GM12878 (cell line): Measurements from ENCODE around the gene NRG3. TPM values are rescaled to one million over a fixed set of nuclear protein-coding genes. Genes with fewer than 3 reads are reported as not detected.

Experiments used
- ATAC-seq: fragments of 200-7000 bp; cut with Tn5 transposase; 3 replicates; pipeline ENCODE4 v1.9.1; 2020; ENCODE audit warnings: mild to moderate bottlenecking, moderate library complexity
- BruUV-seq: library from RNA; stranded (reverse); fragments of 400-500 nt; replicated peaks from 2 replicates; lab custom pipeline; 2021; lab: Mats Ljungman, UMichigan
- CTCF ChIA-PET: fragments of 300-600 bp; sonication (Branson Sonifier 250); formaldehyde crosslinking; extraction: SDS; loops from one replicate; lab custom pipeline; 2021; ENCODE audit warnings: inconsistent platforms; lab: Yijun Ruan, JAX
- POLR2A ChIA-PET: fragments of 350-600 bp; formaldehyde crosslinking; extraction: SDS; loops from one replicate; lab custom pipeline; 2021; ENCODE audit warnings: inconsistent platforms; lab: Charles Lee
- RAD21 ChIA-PET: fragments of 300-600 bp; sonication (Branson Sonifier 250); formaldehyde crosslinking; loops from one replicate; lab custom pipeline; 2023; ENCODE audit warnings: antibody characterized with exemption; ENCODE audit not compliant: unreplicated experiment; lab: Charles Lee
- SMC1A ChIA-PET: fragments of 300-600 bp; sonication (Branson Sonifier 250); formaldehyde crosslinking; loops from one replicate; lab custom pipeline; 2023; ENCODE audit not compliant: unreplicated experiment, uncharacterized antibody; lab: Charles Lee
- DNase-seq: peaks from one replicate; pipeline ENCODE4 v3.0.0-alpha.2; 2011; ENCODE audit warnings: low read depth, low spot score
- FAIRE-seq: peaks from 3 replicates; lab custom pipeline; 2011; peaks lifted over from hg19 to GRCh38; lab: Jason Lieb, UNC
- H2AFZ ChIP-seq: 2 replicates; pipeline ENCODE4 v1.6.0; 2011; ENCODE audit warnings: low read depth, low read length, control low read depth; ENCODE audit not compliant: control insufficient read depth
- H3K27ac ChIP-seq: 2 replicates; pipeline ENCODE4 v1.5.1; 2011; ENCODE audit warnings: control low read depth; ENCODE audit not compliant: control insufficient read depth, insufficient read depth
- H3K27me3 ChIP-seq, 2 experiments: replicated peaks in 1 of 2; 2 replicates each; pipeline versions ENCODE4 v1.6.0 to v1.6.1; 2011; ENCODE audit warnings: low read length in 1 of 2; ENCODE audit not compliant: control insufficient read depth in 2 of 2, insufficient read depth in 2 of 2
- H3K36me3 ChIP-seq, 2 experiments: 2 replicates each; pipeline ENCODE4 v1.5.1; 2011; ENCODE audit warnings: low read length in 1 of 2; ENCODE audit not compliant: control insufficient read depth in 2 of 2, insufficient read depth in 2 of 2
- H3K4me1 ChIP-seq: 2 replicates; pipeline ENCODE4 v1.6.1; 2011; ENCODE audit warnings: mild to moderate bottlenecking, low read length, moderate library complexity, mixed read lengths; ENCODE audit not compliant: control insufficient read depth, insufficient read depth
- H3K4me2 ChIP-seq: 2 replicates; pipeline ENCODE4 v1.6.0; 2011; ENCODE audit warnings: control low read depth; ENCODE audit not compliant: control insufficient read depth, insufficient read depth
- H3K4me3 ChIP-seq: fragments of 200-600 bp; sonication (generic); 2 replicates; pipeline ENCODE4 v1.5.1; 2016
- H3K79me2 ChIP-seq: 2 replicates; pipeline ENCODE4 v1.6.0; 2011; ENCODE audit warnings: low read length; ENCODE audit not compliant: control insufficient read depth, insufficient read depth
- H3K9ac ChIP-seq: 2 replicates; pipeline ENCODE4 v1.8.0; 2011; ENCODE audit warnings: low read length, control low read depth, mixed read lengths; ENCODE audit not compliant: control insufficient read depth, insufficient read depth
- H3K9me3 ChIP-seq: replicated peaks from 3 replicates; pipeline ENCODE4 v1.5.1; 2011; ENCODE audit warnings: mild to moderate bottlenecking, low read length; ENCODE audit not compliant: control insufficient read depth, insufficient read depth
- H4K20me1 ChIP-seq: 2 replicates; pipeline ENCODE4 v1.6.0; 2011; ENCODE audit not compliant: control insufficient read depth, insufficient read depth
- ATF7 ChIP-seq: fragments of 450-650 bp; IDR thresholded peaks from 2 replicates; pipeline ENCODE4 v1.6.1; 2016; ENCODE audit warnings: low read depth, mild to moderate bottlenecking
- BACH1 ChIP-seq: fragments of 450-650 bp; IDR thresholded peaks from 2 replicates; pipeline ENCODE4 v1.6.1; 2017; ENCODE audit warnings: mild to moderate bottlenecking, borderline replicate concordance
- BHLHE40 ChIP-seq, 2 experiments: fragments of 450-650 bp in 1 of 2; IDR thresholded peaks; 2 replicates each; pipeline ENCODE4 v1.6.1; 2011 to 2017; ENCODE audit warnings: low read depth in 2 of 2, borderline replicate concordance in 1 of 2, improper control_type of control experiment in 1 of 2, low read length in 1 of 2, mild to moderate bottlenecking in 1 of 2
- CREM ChIP-seq: IDR thresholded peaks from 2 replicates; pipeline ENCODE4 v1.6.1; 2014; ENCODE audit warnings: antibody characterized with exemption, low read depth
- MXI1 ChIP-seq: fragments of 150-350 bp; IDR thresholded peaks from 2 replicates; pipeline ENCODE4 v1.6.1; 2011; ENCODE audit warnings: low read depth, mild to moderate bottlenecking, inconsistent platforms, low read length, improper control_type of control experiment
- PML ChIP-seq: IDR thresholded peaks from 2 replicates; pipeline ENCODE4 v1.6.1; 2012; ENCODE audit warnings: low read length, inconsistent platforms
- STAT3 ChIP-seq: IDR thresholded peaks from 2 replicates; pipeline ENCODE4 v1.6.1; 2011; ENCODE audit warnings: low read depth, low read length, improper control_type of control experiment
- WRNIP1 ChIP-seq: IDR thresholded peaks from 2 replicates; pipeline ENCODE4 v1.6.1; 2011; ENCODE audit warnings: low read depth, low read length, improper control_type of control experiment, borderline replicate concordance
- YBX1 ChIP-seq: fragments of 450-650 bp; IDR thresholded peaks from 2 replicates; pipeline ENCODE4 v1.6.1; 2016; ENCODE audit warnings: antibody characterized with exemption
- WGBS: methylation state at CpG from one replicate; pipeline ENCODE4 v1.1.6; 2016; ENCODE audit warnings: low lambda C conversion rate; ENCODE audit not compliant: insufficient replicate concordance, insufficient coverage; ENCODE audit errors: missing lambda C conversion rate; 5-methylcytosine and 5-hydroxymethylcytosine counted together
- in situ Hi-C: fragments of 300-500 bp; cut with MboI; formaldehyde crosslinking; loops from 9 replicates; pipeline ENCODE4 v1.14.3; 2018; ENCODE audit warnings: mixed read lengths
- intact Hi-C: fragments of 100-400 bp; cut with micrococcal nuclease; formaldehyde crosslinking; loops from one replicate; pipeline ENCODE4 v1.14.2; 2022; ENCODE audit not compliant: unreplicated experiment
- polyA plus RNA-seq, 11 experiments: library from polyadenylated mRNA; depleted of rRNA in 4 of 11; unstranded in 6 of 11; stranded (reverse) in 5 of 11; fragments of >200 nt; fragmentation: Nextera tagmentation in 4 of 11; fragmentation: Illumina TruSeq in 1 of 11; extraction: Ambion mirVana in 4 of 11; extraction: Trizol in 1 of 11; gene quantifications; 1 replicate in 1 of 11; 2 replicates in 10 of 11; pipeline versions ENCODE4 v1.2.1 to v1.2.3, GENCODE V29; 2011 to 2016; ENCODE audit warnings: inconsistent platforms in 2 of 11, missing spikeins in 2 of 11, low read depth in 1 of 11
- total RNA-seq, 4 experiments: library from RNA; depleted of rRNA in 3 of 4; stranded (reverse); fragments of >200 nt in 3 of 4; fragmentation: Illumina TruSeq in 1 of 4; extraction: Trizol in 1 of 4; gene quantifications; 2 replicates each; pipeline versions ENCODE4 v1.2.1 to v1.2.3, GENCODE V29; 2013 to 2021
- TF ChIP-seq, protein P1 (sequence below): IDR thresholded peaks from 2 replicates; pipeline ENCODE4 v1.6.1; 2012; ENCODE audit warnings: low read depth, low read length, improper control_type of control experiment

The NRG3 gene
- total and polyA plus RNA-seq, 10 of the 15 experiments (the other 5 are each of a cell fraction or from before 2014, with no cell fraction given): 0.03 to 0.41 (median 0.17) TPM; not detected in 3

DNA sequence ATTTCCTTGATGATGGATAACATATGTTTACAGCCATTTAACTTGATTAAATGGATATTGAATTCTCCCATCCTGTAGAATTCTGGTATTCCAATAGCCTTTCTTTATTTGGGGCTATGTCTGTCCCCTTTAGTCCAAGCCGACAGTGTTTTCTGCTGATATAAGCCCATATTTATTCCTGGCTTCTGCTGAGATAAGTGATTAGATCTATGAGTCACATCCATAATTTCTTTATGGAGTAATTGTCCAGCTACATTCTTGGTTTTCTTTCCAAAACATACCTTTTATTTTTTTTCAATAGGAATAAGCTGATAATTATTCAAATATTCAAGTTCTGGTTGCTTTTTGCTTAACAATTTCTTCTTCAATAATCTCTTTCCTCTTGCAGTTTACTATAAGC lies 106.7 kb downstream of the NRG3 start:
- WGBS: 4% methylated on average over 1 of the region's 1 CpG
- Histone ChIP-seq H3K27me3 (no peaks in the 10 kb centered on the region), H2AFZ (no peak overlapping the region), H3K79me2 (no peaks in the 10 kb centered on the region)
- BruUV-seq: no TSS peak
- RAD21 ChIA-PET: no interaction called here
- TF ChIP-seq STAT3: no peak
- no peak for TF ChIP-seq BHLHE40 (IDR thresholded peaks at IDR 0.05; ENCODE audit: borderline replicate concordance in 1 of 2, low read depth in 2 of 2, low read length in 1 of 2)
- no peak for TF ChIP-seq WRNIP1
- TF ChIP-seq CREM: no peak
- no peak for TF ChIP-seq ATF7
- no peak for TF ChIP-seq BACH1
- no peak for TF ChIP-seq YBX1
- TF ChIP-seq PML: no peak
- no peak for TF ChIP-seq MXI1
- TF ChIP-seq, protein P1, sequence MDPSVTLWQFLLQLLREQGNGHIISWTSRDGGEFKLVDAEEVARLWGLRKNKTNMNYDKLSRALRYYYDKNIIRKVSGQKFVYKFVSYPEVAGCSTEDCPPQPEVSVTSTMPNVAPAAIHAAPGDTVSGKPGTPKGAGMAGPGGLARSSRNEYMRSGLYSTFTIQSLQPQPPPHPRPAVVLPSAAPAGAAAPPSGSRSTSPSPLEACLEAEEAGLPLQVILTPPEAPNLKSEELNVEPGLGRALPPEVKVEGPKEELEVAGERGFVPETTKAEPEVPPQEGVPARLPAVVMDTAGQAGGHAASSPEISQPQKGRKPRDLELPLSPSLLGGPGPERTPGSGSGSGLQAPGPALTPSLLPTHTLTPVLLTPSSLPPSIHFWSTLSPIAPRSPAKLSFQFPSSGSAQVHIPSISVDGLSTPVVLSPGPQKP: no peak
- TF ChIP-seq, all 136 proteins: peak for 0
- DNase-seq (no peak), FAIRE-seq (no peak), ATAC-seq (no peak)
- SMC1A ChIA-PET: no interaction called here
- Histone ChIP-seq H3K4me3 (no peak overlapping the region), H3K4me2 (no peak overlapping the region), H3K27ac (no peak overlapping the region), H3K36me3 (no peaks in the 10 kb centered on the region), H3K9me3 (no peaks in the 10 kb centered on the region), H3K4me1 (no peaks in the 10 kb centered on the region), H4K20me1 (no peaks in the 10 kb centered on the region), H3K9ac (no peak overlapping the region)
- in situ Hi-C loops (no loop called here), intact Hi-C loops (no loop called here)
- POLR2A ChIA-PET: no interaction called here
- CTCF ChIA-PET: no interaction called here
